Measurements from ENCODE around the gene TMCC1.

GRCh38 chr3:129601713-129602112 is 291.8 kb downstream of the TMCC1 start:
- TF ChIP-seq CTCF (IDR thresholded peaks at IDR 0.05) (no peak), POLR2A (IDR thresholded peaks at IDR 0.05) (no peak)
